ENCODE results near the gene KCNJ5.

DNA sequence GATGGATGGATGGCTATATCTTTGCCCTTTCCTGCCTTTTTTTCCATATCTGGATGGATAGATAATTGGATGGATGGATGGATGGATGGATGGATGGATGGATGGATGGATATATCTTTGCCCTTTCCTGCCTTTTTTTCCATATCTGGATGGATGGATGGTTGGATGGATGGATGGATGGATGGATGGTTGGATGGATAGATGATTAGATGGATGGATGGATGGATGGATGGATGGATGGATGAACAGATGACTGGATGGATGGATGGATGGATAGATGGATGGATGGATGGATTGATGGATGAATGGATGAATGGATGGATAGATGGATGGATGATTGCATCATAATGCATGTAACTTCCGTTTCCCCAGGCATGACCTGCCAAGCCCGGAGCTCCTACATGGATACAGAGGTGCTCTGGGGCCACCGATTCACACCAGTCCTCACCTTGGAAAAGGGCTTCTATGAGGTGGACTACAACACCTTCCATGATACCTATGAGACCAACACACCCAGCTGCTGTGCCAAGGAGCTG lies 24.9 kb downstream of the KCNJ5 start:
- TF ChIP-seq, protein P1, sequence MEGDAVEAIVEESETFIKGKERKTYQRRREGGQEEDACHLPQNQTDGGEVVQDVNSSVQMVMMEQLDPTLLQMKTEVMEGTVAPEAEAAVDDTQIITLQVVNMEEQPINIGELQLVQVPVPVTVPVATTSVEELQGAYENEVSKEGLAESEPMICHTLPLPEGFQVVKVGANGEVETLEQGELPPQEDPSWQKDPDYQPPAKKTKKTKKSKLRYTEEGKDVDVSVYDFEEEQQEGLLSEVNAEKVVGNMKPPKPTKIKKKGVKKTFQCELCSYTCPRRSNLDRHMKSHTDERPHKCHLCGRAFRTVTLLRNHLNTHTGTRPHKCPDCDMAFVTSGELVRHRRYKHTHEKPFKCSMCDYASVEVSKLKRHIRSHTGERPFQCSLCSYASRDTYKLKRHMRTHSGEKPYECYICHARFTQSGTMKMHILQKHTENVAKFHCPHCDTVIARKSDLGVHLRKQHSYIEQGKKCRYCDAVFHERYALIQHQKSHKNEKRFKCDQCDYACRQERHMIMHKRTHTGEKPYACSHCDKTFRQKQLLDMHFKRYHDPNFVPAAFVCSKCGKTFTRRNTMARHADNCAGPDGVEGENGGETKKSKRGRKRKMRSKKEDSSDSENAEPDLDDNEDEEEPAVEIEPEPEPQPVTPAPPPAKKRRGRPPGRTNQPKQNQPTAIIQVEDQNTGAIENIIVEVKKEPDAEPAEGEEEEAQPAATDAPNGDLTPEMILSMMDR (IDR thresholded peaks at IDR 0.05) = no peak
- no peak for TF ChIP-seq POLR2A (IDR thresholded peaks at IDR 0.05)
